ENCODE data around the gene AARS1. TPM values are rescaled to one million over a fixed set of nuclear protein-coding genes. Genes with fewer than 3 reads are reported as not detected.

Gene AARS1
- total RNA-seq, 2 donors from 2014 or later, result 45.3 to 97.8 TPM

DNA sequence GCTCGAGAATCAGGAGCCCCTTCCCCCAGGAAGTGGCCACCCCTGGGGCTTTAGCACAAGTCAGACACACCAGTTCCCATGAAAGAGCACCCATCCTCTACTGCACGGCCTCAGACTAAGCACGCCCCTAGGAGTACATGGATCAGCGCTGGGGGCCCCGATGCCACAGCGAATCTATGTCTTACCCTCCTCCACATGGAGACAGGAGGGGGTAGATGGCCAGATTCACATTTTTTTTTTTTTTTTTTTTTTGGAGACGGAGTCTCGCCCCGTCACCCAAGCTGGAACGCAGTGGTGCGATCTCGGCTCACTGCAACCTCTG is 34.4 kb downstream of the AARS1 start:
- no peak overlapping the region for H3K27ac ChIP-seq
- intact Hi-C loops (cut with DNase I), result loop anchor here (10.0 kb wide), 1 partner anchor 90 kb away; no protein-coding TSS in a partner anchor

DNA sequence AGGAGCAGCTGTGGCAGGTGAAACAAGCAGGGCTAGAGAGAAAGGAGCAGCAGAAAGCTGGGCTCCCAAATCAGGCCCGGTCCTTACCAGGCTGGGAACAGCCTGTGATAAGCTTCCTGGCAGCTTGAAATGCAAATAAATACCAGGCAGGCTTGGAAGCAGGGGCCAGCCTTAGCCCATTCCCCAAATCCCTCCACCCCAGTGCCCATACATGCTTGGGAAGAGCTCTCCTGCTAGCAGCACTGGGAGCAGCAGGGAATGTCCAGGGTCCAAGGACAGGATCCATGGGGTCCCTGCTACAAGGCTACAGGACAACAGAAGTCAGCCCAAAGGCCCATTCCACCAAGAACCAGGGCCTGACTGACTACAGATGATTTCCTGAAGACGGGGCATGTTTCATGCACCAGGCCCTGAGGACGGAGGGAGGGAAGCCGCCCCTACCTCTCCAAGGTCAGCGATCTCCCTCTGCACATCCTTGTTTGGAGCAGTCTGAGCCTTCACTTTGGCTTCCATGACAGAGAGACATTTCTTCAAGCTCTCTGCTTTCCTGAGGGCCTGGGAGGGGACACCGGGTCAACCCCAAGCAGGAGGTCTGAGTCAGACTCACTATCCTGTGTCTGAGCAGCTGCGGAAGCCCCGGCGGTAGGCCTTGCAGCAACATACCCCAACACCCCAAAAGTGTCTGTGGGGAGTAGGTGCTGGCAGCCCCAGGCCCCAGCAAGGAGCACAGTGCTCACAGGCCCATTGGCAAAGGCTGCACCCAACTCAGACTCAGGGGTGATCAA is 34.9 kb downstream of the AARS1 start:
- intact Hi-C loops (cut with DNase I), result loop anchor here (10.0 kb wide), 1 partner anchor 90 kb away; no protein-coding TSS in a partner anchor
- Histone ChIP-seq H3K4me3 (no peak overlapping the region), H3K9ac (ENCODE audit: low read depth in 2 of 2, low read length in 2 of 2) (no peak overlapping the region), H3K9me3 (no peaks in the 10 kb centered on the region), H3K36me3 (peaks cover 10% of the 10 kb centered on the region), H3K27ac (no peak overlapping the region), H3K27me3 (no peaks in the 10 kb centered on the region), H3K4me1 (peaks cover 3% of the 10 kb centered on the region)
- no peak for TF ChIP-seq CTCF (IDR thresholded peaks at IDR 0.05)
- no peak for DNase-seq

More for the DNA sequence above, 34.4 kb downstream of the AARS1 start:
- Histone ChIP-seq H3K9ac (ENCODE audit: low read depth in 2 of 2, low read length in 2 of 2) (no peak overlapping the region), H3K4me3 (no peak overlapping the region), H3K27me3 (no peaks in the 10 kb centered on the region), H3K36me3 (peaks cover 10% of the 10 kb centered on the region), H3K4me1 (no peaks in the 10 kb centered on the region), H3K9me3 (no peaks in the 10 kb centered on the region)
- TF ChIP-seq CTCF (IDR thresholded peaks at IDR 0.05), result no peak
- DNase-seq, result no peak

GRCh38 chr16:70253291-70254106 is 35.8 kb downstream of the AARS1 start:
- intact Hi-C loops (cut with DNase I), result loop anchor here (10.0 kb wide), 1 partner anchor 89 kb away; no protein-coding TSS in a partner anchor
- H3K27ac ChIP-seq, result no peak overlapping the region
- peak; percentile 46 for DNase-seq

DNA sequence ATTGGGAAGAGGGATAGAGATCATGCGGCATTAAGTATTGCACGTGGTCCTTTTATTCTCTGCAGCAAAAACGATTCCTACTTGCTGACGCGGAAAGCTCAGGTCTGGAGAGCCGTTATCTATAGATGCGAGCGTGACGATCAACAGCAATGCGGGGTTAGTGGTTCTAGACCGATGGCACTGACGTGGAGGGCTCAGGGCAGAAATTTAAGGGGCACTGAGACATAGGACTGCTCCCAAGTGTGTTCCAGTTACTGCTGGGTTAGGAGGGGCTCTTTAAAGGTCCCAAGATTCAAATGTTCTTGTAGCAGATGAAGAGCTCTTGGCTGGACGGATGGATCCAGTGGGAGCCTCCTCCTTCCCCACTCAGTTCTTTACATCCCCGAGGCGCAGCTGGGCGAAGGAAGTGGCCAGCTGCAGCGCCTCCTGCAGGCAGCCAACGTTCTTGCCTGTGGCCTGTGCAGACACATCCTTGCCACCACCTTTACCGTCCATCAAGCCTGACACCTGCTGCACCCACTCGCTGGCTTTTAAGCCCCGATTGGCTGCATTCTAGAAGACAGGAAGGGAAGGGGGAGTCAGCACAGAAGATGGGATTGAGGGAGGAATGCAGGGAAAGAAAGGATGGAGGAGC is 36.8 kb downstream of the AARS1 start:
- H3K36me3 ChIP-seq, result peaks cover 8% of the 10 kb centered on the region
- H3K27me3 ChIP-seq, result no peaks in the 10 kb centered on the region
- no peak for TF ChIP-seq CTCF (IDR thresholded peaks at IDR 0.05)
- H3K4me1 ChIP-seq, result peaks cover 6% of the 10 kb centered on the region
- H3K9ac ChIP-seq (ENCODE audit: low read depth in 2 of 2, low read length in 2 of 2), result no peak overlapping the region
- DNase-seq, result no peak
- H3K9me3 ChIP-seq, result no peaks in the 10 kb centered on the region
- H3K27ac ChIP-seq, result peak overlapping the region; percentile 79
- intact Hi-C loops (cut with DNase I), result loop anchor here (10.0 kb wide), 1 partner anchor 88 kb away; no protein-coding TSS in a partner anchor
- no peak overlapping the region for H3K4me3 ChIP-seq

More at GRCh38 chr16:70253291-70254106, 35.8 kb downstream of the AARS1 start:
- H3K36me3 ChIP-seq, result peaks cover 10% of the 10 kb centered on the region
- peaks cover 6% of the 10 kb centered on the region for H3K4me1 ChIP-seq
- no peak overlapping the region for H3K9ac ChIP-seq (ENCODE audit: low read depth in 2 of 2, low read length in 2 of 2)
- no peaks in the 10 kb centered on the region for H3K9me3 ChIP-seq
- H3K27me3 ChIP-seq, result no peaks in the 10 kb centered on the region
- no peak overlapping the region for H3K4me3 ChIP-seq
- peak; percentile 57 for TF ChIP-seq CTCF (IDR thresholded peaks at IDR 0.05)

All from colonic mucosa (tissue), 4 donors.